Vagina (tissue), 2 donors: Measurements from ENCODE around the gene CLPTM1L.

ENCODE experiments used
- POLR2A ChIP-seq, 2 donors: fragments of 450-650 bp; IDR thresholded peaks; one replicate each; pipeline ENCODE4 v1.6.1; 2017; ENCODE audit warnings: antibody characterized with exemption in 2 of 2, mild to moderate bottlenecking in 2 of 2, moderate library complexity in 2 of 2
- TF ChIP-seq, protein P1 (sequence below), 3 experiments: fragments of 450-650 bp in 2 of 3; fragments of 200-600 bp in 1 of 3; sonication (generic) in 1 of 3; IDR thresholded peaks; one replicate each; pipeline ENCODE4 v1.5.1; 2017 to 2019; ENCODE audit warnings: antibody characterized with exemption in 3 of 3, mild to moderate bottlenecking in 2 of 3, moderate library complexity in 2 of 3

GRCh38 chr5:1311439-1312055, 33.4 kb downstream of the CLPTM1L start:
- TF ChIP-seq, protein P1, sequence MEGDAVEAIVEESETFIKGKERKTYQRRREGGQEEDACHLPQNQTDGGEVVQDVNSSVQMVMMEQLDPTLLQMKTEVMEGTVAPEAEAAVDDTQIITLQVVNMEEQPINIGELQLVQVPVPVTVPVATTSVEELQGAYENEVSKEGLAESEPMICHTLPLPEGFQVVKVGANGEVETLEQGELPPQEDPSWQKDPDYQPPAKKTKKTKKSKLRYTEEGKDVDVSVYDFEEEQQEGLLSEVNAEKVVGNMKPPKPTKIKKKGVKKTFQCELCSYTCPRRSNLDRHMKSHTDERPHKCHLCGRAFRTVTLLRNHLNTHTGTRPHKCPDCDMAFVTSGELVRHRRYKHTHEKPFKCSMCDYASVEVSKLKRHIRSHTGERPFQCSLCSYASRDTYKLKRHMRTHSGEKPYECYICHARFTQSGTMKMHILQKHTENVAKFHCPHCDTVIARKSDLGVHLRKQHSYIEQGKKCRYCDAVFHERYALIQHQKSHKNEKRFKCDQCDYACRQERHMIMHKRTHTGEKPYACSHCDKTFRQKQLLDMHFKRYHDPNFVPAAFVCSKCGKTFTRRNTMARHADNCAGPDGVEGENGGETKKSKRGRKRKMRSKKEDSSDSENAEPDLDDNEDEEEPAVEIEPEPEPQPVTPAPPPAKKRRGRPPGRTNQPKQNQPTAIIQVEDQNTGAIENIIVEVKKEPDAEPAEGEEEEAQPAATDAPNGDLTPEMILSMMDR (IDR thresholded peaks at IDR 0.05): no peak
- no peak for TF ChIP-seq POLR2A (IDR thresholded peaks at IDR 0.05)
